ENCODE results near the gene IL17RD.

DNA sequence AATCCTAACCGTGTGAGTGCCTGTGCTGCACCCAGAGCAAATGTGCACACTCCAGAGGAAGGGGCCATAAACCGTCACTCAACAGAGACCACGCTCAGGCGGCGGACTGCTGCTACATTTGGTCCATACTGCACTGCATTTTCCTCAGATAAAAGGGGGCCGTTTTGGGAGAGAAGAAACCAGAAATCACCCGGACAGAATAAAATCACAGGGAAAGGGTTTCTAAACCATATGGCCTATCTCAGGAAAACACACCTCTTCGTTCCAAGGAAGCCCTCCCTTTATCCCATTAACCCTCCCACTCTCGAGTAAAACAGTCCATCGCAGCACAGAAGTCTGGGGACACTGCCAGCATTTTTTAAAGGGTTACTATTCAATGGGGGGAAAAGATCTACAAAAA, 7.6 kb downstream of the IL17RD start:
- TF ChIP-seq, protein P1, sequence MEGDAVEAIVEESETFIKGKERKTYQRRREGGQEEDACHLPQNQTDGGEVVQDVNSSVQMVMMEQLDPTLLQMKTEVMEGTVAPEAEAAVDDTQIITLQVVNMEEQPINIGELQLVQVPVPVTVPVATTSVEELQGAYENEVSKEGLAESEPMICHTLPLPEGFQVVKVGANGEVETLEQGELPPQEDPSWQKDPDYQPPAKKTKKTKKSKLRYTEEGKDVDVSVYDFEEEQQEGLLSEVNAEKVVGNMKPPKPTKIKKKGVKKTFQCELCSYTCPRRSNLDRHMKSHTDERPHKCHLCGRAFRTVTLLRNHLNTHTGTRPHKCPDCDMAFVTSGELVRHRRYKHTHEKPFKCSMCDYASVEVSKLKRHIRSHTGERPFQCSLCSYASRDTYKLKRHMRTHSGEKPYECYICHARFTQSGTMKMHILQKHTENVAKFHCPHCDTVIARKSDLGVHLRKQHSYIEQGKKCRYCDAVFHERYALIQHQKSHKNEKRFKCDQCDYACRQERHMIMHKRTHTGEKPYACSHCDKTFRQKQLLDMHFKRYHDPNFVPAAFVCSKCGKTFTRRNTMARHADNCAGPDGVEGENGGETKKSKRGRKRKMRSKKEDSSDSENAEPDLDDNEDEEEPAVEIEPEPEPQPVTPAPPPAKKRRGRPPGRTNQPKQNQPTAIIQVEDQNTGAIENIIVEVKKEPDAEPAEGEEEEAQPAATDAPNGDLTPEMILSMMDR (conservative IDR thresholded peaks at IDR 0.05; ENCODE audit: low read depth, low read length), result no peak
- no peak for TF ChIP-seq EZH2 (IDR thresholded peaks at IDR 0.05; ENCODE audit: borderline replicate concordance, low read depth, low read length, poor library complexity, severe bottlenecking)
